ENCODE results near the gene ZNF600.

DNA sequence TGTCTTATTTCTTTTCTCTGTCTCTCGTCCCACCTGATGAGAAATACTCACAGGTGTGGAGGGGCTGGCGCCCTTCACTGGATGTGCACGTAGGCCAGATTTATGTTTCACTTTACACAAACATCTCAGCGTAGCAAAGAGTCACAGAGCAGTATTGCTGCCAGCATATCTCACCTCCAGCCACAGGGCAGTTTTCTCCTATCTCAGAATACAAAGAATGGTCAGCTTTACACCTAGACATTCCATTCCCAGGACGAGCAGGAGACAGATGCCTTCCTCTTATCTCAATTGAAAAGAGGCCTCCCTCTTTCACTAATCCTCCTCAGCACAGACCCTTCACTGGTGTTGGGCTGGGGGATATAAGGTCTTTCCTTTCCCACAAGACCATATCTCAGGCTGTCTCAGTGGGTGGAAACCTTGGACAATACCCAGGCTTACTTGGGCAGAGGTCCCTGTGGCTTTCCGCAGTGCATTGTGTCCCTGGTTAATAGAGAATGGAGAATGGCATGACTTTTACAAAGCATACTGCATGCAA, 44.6 kb downstream of the ZNF600 start:
- TF ChIP-seq, protein P1, sequence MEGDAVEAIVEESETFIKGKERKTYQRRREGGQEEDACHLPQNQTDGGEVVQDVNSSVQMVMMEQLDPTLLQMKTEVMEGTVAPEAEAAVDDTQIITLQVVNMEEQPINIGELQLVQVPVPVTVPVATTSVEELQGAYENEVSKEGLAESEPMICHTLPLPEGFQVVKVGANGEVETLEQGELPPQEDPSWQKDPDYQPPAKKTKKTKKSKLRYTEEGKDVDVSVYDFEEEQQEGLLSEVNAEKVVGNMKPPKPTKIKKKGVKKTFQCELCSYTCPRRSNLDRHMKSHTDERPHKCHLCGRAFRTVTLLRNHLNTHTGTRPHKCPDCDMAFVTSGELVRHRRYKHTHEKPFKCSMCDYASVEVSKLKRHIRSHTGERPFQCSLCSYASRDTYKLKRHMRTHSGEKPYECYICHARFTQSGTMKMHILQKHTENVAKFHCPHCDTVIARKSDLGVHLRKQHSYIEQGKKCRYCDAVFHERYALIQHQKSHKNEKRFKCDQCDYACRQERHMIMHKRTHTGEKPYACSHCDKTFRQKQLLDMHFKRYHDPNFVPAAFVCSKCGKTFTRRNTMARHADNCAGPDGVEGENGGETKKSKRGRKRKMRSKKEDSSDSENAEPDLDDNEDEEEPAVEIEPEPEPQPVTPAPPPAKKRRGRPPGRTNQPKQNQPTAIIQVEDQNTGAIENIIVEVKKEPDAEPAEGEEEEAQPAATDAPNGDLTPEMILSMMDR (IDR thresholded peaks at IDR 0.05), result no peak
- TF ChIP-seq POLR2A (IDR thresholded peaks at IDR 0.05), result no peak
- no peak for TF ChIP-seq POLR2AphosphoS5 (IDR thresholded peaks at IDR 0.05)
- no peak for TF ChIP-seq EP300 (IDR thresholded peaks at IDR 0.05)
